Epithelial cell of esophagus (primary cell): ENCODE results near the gene LRRC30.

Experiments used
- DNase-seq: peaks from one replicate; pipeline ENCODE4 v3.0.0; 2010; ENCODE audit warnings: low read depth
- H3K4me3 ChIP-seq: 2 replicates; pipeline ENCODE4 v1.5.1; 2011; ENCODE audit warnings: mild to moderate bottlenecking, low read length, control low read depth
- TF ChIP-seq, protein P1 (sequence below): IDR thresholded peaks from 2 replicates; pipeline ENCODE4 v1.5.1; 2011; ENCODE audit warnings: low read depth, mild to moderate bottlenecking, low read length, control low read depth, inconsistent platforms; ENCODE audit not compliant: insufficient read depth; ENCODE audit errors: missing control alignments

Gene LRRC30

DNA sequence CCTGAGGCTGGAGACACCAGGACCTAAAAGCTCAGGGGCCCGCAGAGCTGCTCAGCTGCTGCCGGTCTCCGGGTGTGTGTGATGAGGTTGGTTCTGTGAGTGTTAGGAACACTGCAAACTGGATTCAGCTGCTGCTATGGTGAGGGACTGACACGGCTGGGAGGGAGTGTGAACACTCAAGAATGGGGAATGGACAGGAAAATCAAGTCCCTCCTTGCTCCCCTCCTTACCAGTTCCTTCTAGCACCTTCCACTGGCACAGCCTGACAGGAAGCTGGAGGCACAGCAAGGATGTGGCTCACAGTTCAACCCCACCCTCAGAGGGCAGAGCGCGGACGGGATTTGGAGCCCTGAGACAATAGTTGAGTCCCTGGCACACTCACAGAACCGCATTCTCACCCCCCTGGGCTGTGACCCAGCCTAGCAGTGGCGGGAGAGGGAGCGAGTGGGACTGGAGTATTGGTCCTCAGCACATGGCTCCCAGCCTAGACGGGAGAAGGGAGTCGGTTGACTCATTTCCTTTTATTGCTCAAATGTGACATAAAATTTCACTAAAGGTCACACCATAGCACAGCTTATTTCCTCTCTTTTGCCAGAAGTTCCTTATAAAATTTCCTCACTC lies 42.5 kb downstream of the LRRC30 start:
- TF ChIP-seq, protein P1, sequence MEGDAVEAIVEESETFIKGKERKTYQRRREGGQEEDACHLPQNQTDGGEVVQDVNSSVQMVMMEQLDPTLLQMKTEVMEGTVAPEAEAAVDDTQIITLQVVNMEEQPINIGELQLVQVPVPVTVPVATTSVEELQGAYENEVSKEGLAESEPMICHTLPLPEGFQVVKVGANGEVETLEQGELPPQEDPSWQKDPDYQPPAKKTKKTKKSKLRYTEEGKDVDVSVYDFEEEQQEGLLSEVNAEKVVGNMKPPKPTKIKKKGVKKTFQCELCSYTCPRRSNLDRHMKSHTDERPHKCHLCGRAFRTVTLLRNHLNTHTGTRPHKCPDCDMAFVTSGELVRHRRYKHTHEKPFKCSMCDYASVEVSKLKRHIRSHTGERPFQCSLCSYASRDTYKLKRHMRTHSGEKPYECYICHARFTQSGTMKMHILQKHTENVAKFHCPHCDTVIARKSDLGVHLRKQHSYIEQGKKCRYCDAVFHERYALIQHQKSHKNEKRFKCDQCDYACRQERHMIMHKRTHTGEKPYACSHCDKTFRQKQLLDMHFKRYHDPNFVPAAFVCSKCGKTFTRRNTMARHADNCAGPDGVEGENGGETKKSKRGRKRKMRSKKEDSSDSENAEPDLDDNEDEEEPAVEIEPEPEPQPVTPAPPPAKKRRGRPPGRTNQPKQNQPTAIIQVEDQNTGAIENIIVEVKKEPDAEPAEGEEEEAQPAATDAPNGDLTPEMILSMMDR = no peak
- peak; percentile 31 for DNase-seq
- H3K4me3 ChIP-seq = no peak overlapping the region

DNA sequence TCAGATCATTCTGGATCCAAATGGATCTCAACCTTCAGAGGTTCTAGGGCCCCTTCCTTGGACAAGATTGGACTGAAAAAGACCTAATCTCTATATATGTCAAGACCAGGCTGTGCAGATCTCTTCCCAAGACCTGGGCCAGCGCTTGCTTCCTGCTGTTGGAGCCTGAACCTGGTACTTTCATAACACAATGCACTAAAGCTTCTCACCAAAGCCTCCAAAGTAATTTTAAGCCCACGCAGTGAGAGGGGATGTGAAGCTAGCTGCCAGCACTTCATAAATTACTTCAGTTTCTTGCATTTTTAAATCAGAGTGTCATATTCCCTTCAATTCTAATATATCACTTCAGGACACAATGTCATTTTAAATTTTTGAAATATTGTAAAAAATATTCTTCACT lies 50.7 kb downstream of the LRRC30 start:
- DNase-seq = no peak
- TF ChIP-seq, protein P1 = no peak
- H3K4me3 ChIP-seq = no peak overlapping the region
